A549 (cell line): Measurements from ENCODE around the gene RBFOX1. TPM values are rescaled to one million over a fixed set of nuclear protein-coding genes. Genes with fewer than 3 reads are reported as not detected.

Experiments used
- ATAC-seq, 2 experiments: fragments of 200-7000 bp in 1 of 2; fragments of >200 bp in 1 of 2; cut with Nextera tagmentation in 1 of 2; cut with Tn5 transposase in 1 of 2; 3 replicates each; pipeline versions ENCODE4 v1.8.0 to v1.9.1; 2018 to 2020; ENCODE audit warnings: mild to moderate bottlenecking in 1 of 2, moderate library complexity in 1 of 2
- CTCF ChIA-PET: fragments of 300-600 bp; sonication (Branson Sonifier 250); formaldehyde crosslinking; extraction: SDS; loops from one replicate; lab custom pipeline; 2021; ENCODE audit warnings: antibody characterized with exemption, inconsistent platforms; lab: Yijun Ruan, JAX
- POLR2A ChIA-PET: fragments of 350-600 bp; formaldehyde crosslinking; extraction: SDS; loops from one replicate; lab custom pipeline; 2021; ENCODE audit warnings: antibody characterized with exemption, inconsistent platforms; lab: Yijun Ruan, JAX
- DNase-seq, 2 experiments: peaks; one replicate each; pipeline versions ENCODE4 v3.0.0 to v3.0.0-alpha.2; 2011 to 2016; ENCODE audit warnings: low read depth in 1 of 2, low spot score in 1 of 2
- FAIRE-seq: peaks from 2 replicates; lab custom pipeline; 2011; peaks lifted over from hg19 to GRCh38; lab: Jason Lieb, UNC
- H3K27ac ChIP-seq, 2 experiments: fragments of >200 bp; sonication (Bioruptor Twin); formaldehyde crosslinking; 3 replicates each; pipeline ENCODE4 v1.5.1; 2016 to 2017
- H3K4me1 ChIP-seq: fragments of >200 bp; sonication (Bioruptor Twin); formaldehyde crosslinking; 3 replicates; pipeline ENCODE4 v1.6.1; 2016
- H3K4me2 ChIP-seq: fragments of >200 bp; sonication (Bioruptor Twin); formaldehyde crosslinking; 3 replicates; pipeline ENCODE4 v1.6.1; 2016
- H3K4me3 ChIP-seq: fragments of >200 bp; sonication (Bioruptor Twin); formaldehyde crosslinking; 3 replicates; pipeline ENCODE4 v1.5.1; 2016
- H3K9me3 ChIP-seq: fragments of >200 bp; sonication (Bioruptor Twin); formaldehyde crosslinking; 3 replicates; pipeline ENCODE4 v1.6.1; 2016
- BCL3 ChIP-seq: fragments of >200 bp; sonication (Bioruptor Twin); formaldehyde crosslinking; IDR thresholded peaks from 3 replicates; pipeline ENCODE4 v1.6.1; 2016
- BHLHE40 ChIP-seq: IDR thresholded peaks from 2 replicates; pipeline ENCODE4 v1.6.1; 2012; ENCODE audit warnings: low read depth, low read length, inconsistent platforms
- CBX8 ChIP-seq: fragments of 200-600 bp; sonication (generic); IDR thresholded peaks from 2 replicates; pipeline ENCODE4 v1.6.1; 2016
- CEBPB ChIP-seq, 2 experiments: fragments of >200 bp in 1 of 2; sonication (Bioruptor Twin) in 1 of 2; formaldehyde crosslinking in 1 of 2; IDR thresholded peaks; 2 replicates each; pipeline ENCODE4 v1.6.1; 2012 to 2016
- EHMT2 ChIP-seq: fragments of 200-600 bp; sonication (generic); IDR thresholded peaks from 2 replicates; pipeline ENCODE4 v1.6.1; 2016; ENCODE audit warnings: antibody characterized with exemption, low read depth, mild to moderate bottlenecking, moderate library complexity
- EP300 ChIP-seq, 2 experiments: fragments of >200 bp; sonication (Bioruptor Twin); formaldehyde crosslinking; IDR thresholded peaks; 2 replicates in 1 of 2; 3 replicates in 1 of 2; pipeline ENCODE4 v1.6.1; 2016 to 2017
- HDAC2 ChIP-seq: fragments of 200-600 bp; sonication (generic); IDR thresholded peaks from 2 replicates; pipeline ENCODE4 v1.6.1; 2016
- HEYL ChIP-seq: fragments of 250-450 bp; sonication (Bioruptor Pico); IDR thresholded peaks from 2 replicates; pipeline ENCODE4 v1.8.0; 2021; ENCODE audit warnings: mild to moderate bottlenecking, moderate library complexity
- HOXB5 ChIP-seq: fragments of 250-450 bp; sonication (Bioruptor Pico); IDR thresholded peaks from 2 replicates; pipeline ENCODE4 v1.5.0; 2020; ENCODE audit warnings: mild to moderate bottlenecking, moderate library complexity
- JUN ChIP-seq, 2 experiments: fragments of >200 bp; sonication (Bioruptor Twin); formaldehyde crosslinking; IDR thresholded peaks; 2 replicates in 1 of 2; 3 replicates in 1 of 2; pipeline ENCODE4 v1.6.1; 2016 to 2017
- KDM1A ChIP-seq: fragments of 200-600 bp; sonication (generic); IDR thresholded peaks from 2 replicates; pipeline ENCODE4 v1.6.1; 2016; ENCODE audit warnings: low read depth, mild to moderate bottlenecking
- MAFK ChIP-seq: fragments of 450-650 bp; IDR thresholded peaks from 2 replicates; pipeline ENCODE4 v1.6.1; 2014; ENCODE audit not compliant: partially characterized antibody
- NFE2L2 ChIP-seq: fragments of 150-350 bp; conservative IDR thresholded peaks from 2 replicates; pipeline ENCODE4 v1.6.1; 2014; ENCODE audit warnings: low read length
- NPAS2 ChIP-seq: fragments of 250-450 bp; sonication (Bioruptor Pico); IDR thresholded peaks from 2 replicates; pipeline ENCODE4 v1.8.0; 2022; ENCODE audit warnings: mild to moderate bottlenecking, moderate library complexity, borderline replicate concordance
- NR3C1 ChIP-seq: fragments of >200 bp; sonication (Bioruptor Twin); formaldehyde crosslinking; IDR thresholded peaks from 3 replicates; pipeline ENCODE4 v1.6.1; 2017
- POLR2A ChIP-seq: IDR thresholded peaks from 2 replicates; pipeline ENCODE4 v1.6.1; 2012; ENCODE audit warnings: mild to moderate bottlenecking, low read length
- RAD21 ChIP-seq, 2 experiments: fragments of >200 bp in 1 of 2; sonication (Bioruptor Twin) in 1 of 2; formaldehyde crosslinking in 1 of 2; IDR thresholded peaks in 1 of 2; conservative IDR thresholded peaks in 1 of 2; 2 replicates in 1 of 2; 3 replicates in 1 of 2; pipeline ENCODE4 v1.6.1; 2012 to 2018; ENCODE audit warnings: inconsistent platforms in 1 of 2
- RARB ChIP-seq: fragments of 250-450 bp; sonication (Bioruptor Pico); IDR thresholded peaks from 2 replicates; pipeline ENCODE4 v1.8.0; 2021; ENCODE audit warnings: mild to moderate bottlenecking, moderate library complexity
- REST ChIP-seq: fragments of 200-600 bp; sonication (generic); IDR thresholded peaks from 2 replicates; pipeline ENCODE4 v1.6.1; 2016; ENCODE audit warnings: antibody characterized with exemption, mild to moderate bottlenecking, moderate library complexity
- RFX5 ChIP-seq: fragments of 450-650 bp; IDR thresholded peaks from 2 replicates; pipeline ENCODE4 v1.7.1; 2014; ENCODE audit warnings: antibody characterized with exemption, mild to moderate bottlenecking, moderate library complexity
- RNF2 ChIP-seq: fragments of 200-600 bp; sonication (generic); IDR thresholded peaks from 2 replicates; pipeline ENCODE4 v1.6.1; 2016; ENCODE audit warnings: low read depth, mild to moderate bottlenecking, antibody characterized with exemption, moderate library complexity, borderline replicate concordance
- SMC3 ChIP-seq: fragments of >200 bp; sonication (Bioruptor Twin); formaldehyde crosslinking; IDR thresholded peaks from 3 replicates; pipeline ENCODE4 v1.6.1; 2018; ENCODE audit warnings: inconsistent platforms
- TFCP2L1 ChIP-seq: fragments of 250-450 bp; sonication (Bioruptor Pico); IDR thresholded peaks from 2 replicates; pipeline ENCODE4 v1.5.0; 2021; ENCODE audit warnings: mild to moderate bottlenecking
- TP53 ChIP-seq: fragments of 250-450 bp; sonication (Bioruptor Pico); IDR thresholded peaks from 2 replicates; pipeline ENCODE4 v1.5.0; 2021; ENCODE audit warnings: mild to moderate bottlenecking, moderate library complexity
- USF2 ChIP-seq: fragments of 450-650 bp; IDR thresholded peaks from 2 replicates; pipeline ENCODE4 v1.6.1; 2014; ENCODE audit warnings: antibody characterized with exemption
- WGBS: methylation state at CpG from one replicate; pipeline ENCODE4 v1.1.6; 2017; ENCODE audit errors: missing lambda C conversion rate; 5-methylcytosine and 5-hydroxymethylcytosine counted together
- polyA plus RNA-seq, 4 experiments: library from polyadenylated mRNA; depleted of rRNA in 3 of 4; stranded (reverse); fragments of >200 nt; fragmentation: RNase III in 1 of 4; extraction: RNeasy Plus Mini Kit Qiagen cat#74134 plus additional on column Dnase treatment in 1 of 4; gene quantifications; 2 replicates in 3 of 4; 3 replicates in 1 of 4; pipeline ENCODE4 v1.2.3, GENCODE V29; 2011 to 2017

RBFOX1 gene
- polyA plus RNA-seq, 2 of the 4 experiments (the other 2 are of a cell fraction), result not detected

GRCh38 chr16:7374614-7375174 lies 42.0 kb downstream of the RBFOX1 start:
- no peaks in the 10 kb centered on the region for H3K4me1 ChIP-seq
- POLR2A ChIA-PET, result no interaction called here
- H3K4me2 ChIP-seq, result no peak overlapping the region
- FAIRE-seq, result no peak
- ATAC-seq, result no peak
- 6% methylated on average over 9 of the region's 9 CpGs for WGBS
- no peak for DNase-seq
- H3K4me3 ChIP-seq, result no peak overlapping the region
- CTCF ChIA-PET, result no interaction called here
- H3K27ac ChIP-seq, result no peak overlapping the region
- H3K9me3 ChIP-seq, result no peaks in the 10 kb centered on the region
- TF ChIP-seq NR3C1 (no peak), TFCP2L1 (no peak), REST (no peak), KDM1A (no peak), USF2 (no peak), EP300 (IDR thresholded peaks at IDR 0.05) (no peak), TP53 (no peak), RNF2 (no peak), NPAS2 (CRISPR knock-in tag) (no peak), BHLHE40 (no peak), RFX5 (no peak), RAD21 (conservative IDR thresholded peaks at IDR 0.05 in 1 of 2, IDR thresholded peaks at IDR 0.05 in 1 of 2) (no peak), HOXB5 (CRISPR knock-in tag) (no peak), HEYL (CRISPR knock-in tag) (no peak), CEBPB (IDR thresholded peaks at IDR 0.05) (no peak), NFE2L2 (no peak)

- no peak overlapping the region for H3K4me2 ChIP-seq
- CTCF ChIA-PET, result no interaction called here
- TF ChIP-seq EHMT2 (no peak), RARB (CRISPR knock-in tag) (no peak), POLR2A (no peak), KDM1A (no peak), RFX5 (no peak), BCL3 (no peak), CBX8 (no peak), CEBPB (IDR thresholded peaks at IDR 0.05) (no peak), SMC3 (no peak), JUN (IDR thresholded peaks at IDR 0.05) (no peak), MAFK (no peak), HDAC2 (no peak)
- TF ChIP-seq, all 56 proteins: peak for 0
- FAIRE-seq, result no peak
- POLR2A ChIA-PET, result no interaction called here
- WGBS, result 20% methylated on average over 5 of the region's 5 CpGs
- no peak for ATAC-seq
- H3K27ac ChIP-seq, result no peak overlapping the region
- no peak overlapping the region for H3K4me3 ChIP-seq
- no peak for DNase-seq
- no peaks in the 10 kb centered on the region for H3K9me3 ChIP-seq
- H3K4me1 ChIP-seq, result no peaks in the 10 kb centered on the region
Measured at GRCh38 chr16:7376227-7376626, 43.6 kb downstream of the RBFOX1 start.
